ENCODE measurements around the gene POLR3B. TPM values are rescaled to one million over a fixed set of nuclear protein-coding genes. Genes with fewer than 3 reads are reported as not detected.

Gene POLR3B
- total and polyA plus RNA-seq, 2 donors (not counting 1 experiment from before 2014, with no cell fraction given) = 9.9 to 13.6 TPM

DNA sequence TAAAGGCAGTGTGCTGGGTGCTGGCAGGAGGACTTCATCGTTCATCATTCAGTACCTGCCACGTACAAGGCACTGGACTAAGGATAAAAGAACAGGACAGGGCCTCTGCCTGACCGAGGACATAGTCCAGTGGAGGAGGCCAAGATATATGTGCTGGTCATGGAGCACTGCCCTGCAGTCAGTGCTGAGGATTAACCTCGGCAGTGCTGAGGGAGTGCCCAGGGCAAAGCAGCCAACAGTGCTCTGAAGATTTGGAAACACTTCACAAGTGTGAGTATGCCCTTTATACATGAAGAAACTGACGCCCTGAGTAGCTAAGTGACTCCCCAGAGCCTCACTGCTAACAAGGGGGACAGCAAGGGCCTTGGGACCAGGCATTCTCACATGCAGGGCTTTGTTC is 153.8 kb downstream of the POLR3B start:
- Histone ChIP-seq H3K9ac (ENCODE audit: insufficient read depth, low read length) (no peak overlapping the region), H3K36me3 (ENCODE audit: control insufficient read depth, insufficient read depth, low read length) (no peaks in the 10 kb centered on the region)
- TF ChIP-seq, protein P1, sequence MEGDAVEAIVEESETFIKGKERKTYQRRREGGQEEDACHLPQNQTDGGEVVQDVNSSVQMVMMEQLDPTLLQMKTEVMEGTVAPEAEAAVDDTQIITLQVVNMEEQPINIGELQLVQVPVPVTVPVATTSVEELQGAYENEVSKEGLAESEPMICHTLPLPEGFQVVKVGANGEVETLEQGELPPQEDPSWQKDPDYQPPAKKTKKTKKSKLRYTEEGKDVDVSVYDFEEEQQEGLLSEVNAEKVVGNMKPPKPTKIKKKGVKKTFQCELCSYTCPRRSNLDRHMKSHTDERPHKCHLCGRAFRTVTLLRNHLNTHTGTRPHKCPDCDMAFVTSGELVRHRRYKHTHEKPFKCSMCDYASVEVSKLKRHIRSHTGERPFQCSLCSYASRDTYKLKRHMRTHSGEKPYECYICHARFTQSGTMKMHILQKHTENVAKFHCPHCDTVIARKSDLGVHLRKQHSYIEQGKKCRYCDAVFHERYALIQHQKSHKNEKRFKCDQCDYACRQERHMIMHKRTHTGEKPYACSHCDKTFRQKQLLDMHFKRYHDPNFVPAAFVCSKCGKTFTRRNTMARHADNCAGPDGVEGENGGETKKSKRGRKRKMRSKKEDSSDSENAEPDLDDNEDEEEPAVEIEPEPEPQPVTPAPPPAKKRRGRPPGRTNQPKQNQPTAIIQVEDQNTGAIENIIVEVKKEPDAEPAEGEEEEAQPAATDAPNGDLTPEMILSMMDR (conservative IDR thresholded peaks at IDR 0.05 in 1 of 2, IDR thresholded peaks at IDR 0.05 in 1 of 2; ENCODE audit: low read depth in 1 of 2, low read length in 2 of 2) = no peak
- no peak for TF ChIP-seq EZH2 (IDR thresholded peaks at IDR 0.05; ENCODE audit: low read length, missing control alignments)

DNA sequence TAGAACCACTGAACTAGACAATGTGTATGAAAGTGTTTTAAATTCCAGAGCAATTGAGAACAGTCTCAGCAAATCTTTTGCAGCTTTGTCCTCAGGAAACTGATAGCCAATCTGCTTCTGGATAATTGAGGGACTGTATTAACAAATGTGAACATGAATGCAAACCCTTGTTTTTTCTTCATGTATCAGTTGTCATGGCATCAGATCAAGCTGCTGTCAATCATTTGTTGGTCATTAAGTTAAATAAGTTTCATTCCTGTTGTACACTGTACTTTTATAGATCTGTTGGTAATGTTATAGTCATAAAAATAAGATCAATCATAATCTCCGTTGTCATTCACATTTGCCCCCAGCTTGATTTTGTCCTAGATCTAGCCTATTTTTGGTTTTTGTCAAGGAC is 159.8 kb downstream of the POLR3B start:
- Histone ChIP-seq H3K79me2 (ENCODE audit: control insufficient read depth, insufficient read depth, low read length) (no peaks in the 10 kb centered on the region), H3K4me3 (replicated peaks in 1 of 4; ENCODE audit: control extremely low read depth in 1 of 4, insufficient read depth in 1 of 4, low read depth in 3 of 4, low read length in 4 of 4) (no peak overlapping the region), H3K27ac (ENCODE audit: insufficient read depth, low read length) (no peak overlapping the region), H3K4me2 (ENCODE audit: extremely low read depth, insufficient read depth, low read length) (no peak overlapping the region), H3K9me3 (ENCODE audit: control insufficient read depth, insufficient read depth, low read depth, low read length) (no peaks in the 10 kb centered on the region), H4K20me1 (ENCODE audit: control insufficient read depth, extremely low read depth, insufficient read depth, low read length) (no peaks in the 10 kb centered on the region), H3K27me3 (ENCODE audit: control insufficient read depth, insufficient read depth, low read length) (no peaks in the 10 kb centered on the region), H3K36me3 (ENCODE audit: control insufficient read depth, insufficient read depth, low read length) (no peaks in the 10 kb centered on the region), H3K4me1 (ENCODE audit: control insufficient read depth, extremely low read depth, insufficient read depth, low read length) (no peaks in the 10 kb centered on the region), H3K9ac (ENCODE audit: insufficient read depth, low read length) (no peak overlapping the region), H2AFZ (ENCODE audit: low read length) (no peak overlapping the region)
- DNase-seq (ENCODE audit: low read depth in 2 of 2) = no peak
- TF ChIP-seq, protein P1 (conservative IDR thresholded peaks at IDR 0.05 in 1 of 2, IDR thresholded peaks at IDR 0.05 in 1 of 2; ENCODE audit: low read depth in 1 of 2, low read length in 2 of 2) = no peak
- no peak for TF ChIP-seq EZH2 (IDR thresholded peaks at IDR 0.05; ENCODE audit: low read length, missing control alignments)

More for the DNA sequence above, 153.8 kb downstream of the POLR3B start:
- Histone ChIP-seq H3K4me2 (ENCODE audit: extremely low read depth, insufficient read depth, low read length) (no peak overlapping the region), H3K79me2 (ENCODE audit: control insufficient read depth, insufficient read depth, low read length) (no peaks in the 10 kb centered on the region), H3K9me3 (ENCODE audit: control insufficient read depth, insufficient read depth, low read depth, low read length) (no peaks in the 10 kb centered on the region), H4K20me1 (ENCODE audit: control insufficient read depth, extremely low read depth, insufficient read depth, low read length) (no peaks in the 10 kb centered on the region), H3K4me3 (replicated peaks in 1 of 4; ENCODE audit: control extremely low read depth in 1 of 4, insufficient read depth in 1 of 4, low read depth in 3 of 4, low read length in 4 of 4) (no peak overlapping the region), H3K27ac (ENCODE audit: insufficient read depth, low read length) (no peak overlapping the region), H2AFZ (ENCODE audit: low read length) (no peak overlapping the region), H3K4me1 (ENCODE audit: control insufficient read depth, extremely low read depth, insufficient read depth, low read length) (no peaks in the 10 kb centered on the region), H3K27me3 (ENCODE audit: control insufficient read depth, insufficient read depth, low read length) (no peaks in the 10 kb centered on the region)
- no peak for DNase-seq (ENCODE audit: low read depth in 2 of 2)

DNA sequence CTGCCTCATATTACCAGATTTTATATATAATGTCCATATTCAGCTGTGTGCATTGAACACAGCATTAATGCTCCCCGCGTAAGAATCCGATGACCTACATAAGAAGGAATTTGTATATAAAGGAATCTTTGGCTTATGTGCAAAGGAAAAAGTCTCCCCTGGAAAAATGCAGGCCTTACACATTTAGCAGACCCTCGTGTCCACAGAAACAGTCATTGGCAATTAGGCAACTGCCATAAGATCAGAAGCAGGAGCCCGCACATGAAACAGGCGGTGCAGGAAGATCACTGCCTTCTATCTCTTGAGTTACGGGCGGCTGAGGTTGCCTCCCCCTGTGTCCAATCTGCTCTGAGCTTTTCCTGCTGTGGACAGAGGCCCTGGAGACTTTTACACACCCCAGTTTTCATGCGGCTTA is 162.1 kb downstream of the POLR3B start:
- Histone ChIP-seq H3K4me3 (replicated peaks in 1 of 4; ENCODE audit: control extremely low read depth in 1 of 4, insufficient read depth in 1 of 4, low read depth in 3 of 4, low read length in 4 of 4) (no peak overlapping the region), H4K20me1 (ENCODE audit: control insufficient read depth, extremely low read depth, insufficient read depth, low read length) (no peaks in the 10 kb centered on the region), H3K9me3 (ENCODE audit: control insufficient read depth, insufficient read depth, low read depth, low read length) (no peaks in the 10 kb centered on the region), H3K4me1 (ENCODE audit: control insufficient read depth, extremely low read depth, insufficient read depth, low read length) (no peaks in the 10 kb centered on the region), H3K27ac (ENCODE audit: insufficient read depth, low read length) (no peak overlapping the region), H2AFZ (ENCODE audit: low read length) (no peak overlapping the region), H3K36me3 (ENCODE audit: control insufficient read depth, insufficient read depth, low read length) (no peaks in the 10 kb centered on the region), H3K4me2 (ENCODE audit: extremely low read depth, insufficient read depth, low read length) (no peak overlapping the region), H3K79me2 (ENCODE audit: control insufficient read depth, insufficient read depth, low read length) (no peaks in the 10 kb centered on the region), H3K27me3 (ENCODE audit: control insufficient read depth, insufficient read depth, low read length) (no peaks in the 10 kb centered on the region), H3K9ac (ENCODE audit: insufficient read depth, low read length) (no peak overlapping the region)
- TF ChIP-seq EZH2 (IDR thresholded peaks at IDR 0.05; ENCODE audit: low read length, missing control alignments) = no peak
- TF ChIP-seq, protein P1 (conservative IDR thresholded peaks at IDR 0.05 in 1 of 2, IDR thresholded peaks at IDR 0.05 in 1 of 2; ENCODE audit: low read depth in 1 of 2, low read length in 2 of 2) = no peak
- peak; percentile 28 to 45 for DNase-seq (ENCODE audit: low read depth in 2 of 2)
